NCI-H2107 (cell line): ENCODE results near the gene DPF3.

Experiments
- DNase-seq: peaks from one replicate; lab custom pipeline; 2025; lab: John Stamatoyannopoulos, UW

DPF3 gene

GRCh38 chr14:72839753-72840607 lies 53.9 kb downstream of the DPF3 start:
- no peak for DNase-seq

DNA sequence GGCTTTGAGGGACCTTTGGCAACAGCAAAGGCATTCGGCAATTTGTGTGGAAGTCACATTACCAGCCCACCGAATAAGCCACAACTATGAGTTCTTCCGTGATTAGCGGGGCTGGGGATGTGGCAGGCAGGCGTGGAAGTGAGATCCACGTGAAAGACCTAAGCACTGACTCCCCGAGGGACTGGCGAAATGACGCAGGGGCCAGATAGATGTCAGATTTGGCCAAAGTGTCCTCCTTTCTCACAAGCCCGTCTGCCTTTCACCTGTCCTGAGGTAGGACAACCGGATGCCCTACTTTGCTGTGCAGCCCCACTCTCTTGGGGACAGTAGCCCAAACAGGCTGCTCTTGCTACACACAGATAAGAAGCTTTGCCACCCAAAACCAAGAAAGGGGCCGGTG lies 54.5 kb downstream of the DPF3 start:
- DNase-seq, result no peak

- no peak for DNase-seq
Observed at GRCh38 chr14:72836085-72836484, 57.8 kb downstream of the DPF3 start.

DNA sequence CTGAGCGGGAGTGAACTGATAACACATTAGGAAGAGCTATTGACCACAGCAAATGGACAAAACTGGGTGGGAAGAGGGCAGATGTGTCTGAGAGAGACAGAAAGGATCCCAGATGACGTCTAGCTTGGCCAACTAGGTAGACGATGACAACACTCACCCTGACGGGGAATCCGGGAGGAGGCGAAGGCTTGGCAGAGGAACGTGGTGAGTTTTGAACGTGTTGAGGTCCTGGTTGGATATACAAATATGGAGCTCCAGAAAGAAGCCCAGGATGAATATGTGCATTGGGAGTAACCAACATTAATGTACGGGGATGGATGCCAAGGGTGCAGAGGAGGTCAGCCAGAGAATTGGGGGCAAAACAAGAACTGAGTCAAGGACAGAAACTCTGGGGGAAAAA lies 60.7 kb downstream of the DPF3 start:
- DNase-seq, result no peak

DNA sequence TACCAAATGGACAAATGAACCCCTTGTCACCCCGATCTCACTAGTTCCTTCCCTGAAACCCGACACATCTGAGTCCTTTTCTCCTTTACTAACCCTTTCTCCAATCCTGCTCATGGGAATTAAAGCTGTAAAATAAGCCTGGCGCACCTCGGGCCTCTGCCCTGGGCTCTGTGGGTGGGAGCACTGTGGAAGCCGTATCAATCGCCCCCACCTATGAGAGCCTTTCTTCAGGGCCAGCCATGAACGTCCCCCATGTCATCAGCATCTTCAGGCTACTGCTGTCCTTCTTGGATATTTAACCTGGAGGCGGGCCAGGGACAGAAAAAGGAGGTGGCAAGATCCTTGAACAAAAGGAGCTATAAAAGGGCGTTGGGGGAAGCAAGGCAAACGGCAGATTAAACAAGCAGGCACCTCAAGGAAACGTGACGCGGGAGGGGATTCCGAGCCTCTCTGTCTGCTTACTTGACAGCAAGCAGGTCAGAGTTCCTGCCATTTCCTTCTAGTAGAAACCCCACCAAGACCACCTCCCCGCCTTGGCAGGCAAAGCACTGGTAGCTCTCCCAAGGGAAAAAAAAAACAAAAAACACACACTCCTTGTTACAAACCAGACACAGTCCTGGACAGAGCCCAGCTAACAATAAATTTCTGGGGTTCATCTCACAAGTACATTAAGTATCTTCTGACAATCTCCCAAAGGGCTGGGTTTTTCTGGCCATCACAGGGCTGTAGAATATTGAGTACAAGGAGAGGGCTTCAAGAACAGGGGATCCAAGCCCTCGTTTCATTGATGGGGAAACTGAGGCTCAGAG lies 62.9 kb downstream of the DPF3 start:
- no peak for DNase-seq

GRCh38 chr14:72830356-72830755 lies 63.5 kb downstream of the DPF3 start:
- DNase-seq, result no peak

DNA sequence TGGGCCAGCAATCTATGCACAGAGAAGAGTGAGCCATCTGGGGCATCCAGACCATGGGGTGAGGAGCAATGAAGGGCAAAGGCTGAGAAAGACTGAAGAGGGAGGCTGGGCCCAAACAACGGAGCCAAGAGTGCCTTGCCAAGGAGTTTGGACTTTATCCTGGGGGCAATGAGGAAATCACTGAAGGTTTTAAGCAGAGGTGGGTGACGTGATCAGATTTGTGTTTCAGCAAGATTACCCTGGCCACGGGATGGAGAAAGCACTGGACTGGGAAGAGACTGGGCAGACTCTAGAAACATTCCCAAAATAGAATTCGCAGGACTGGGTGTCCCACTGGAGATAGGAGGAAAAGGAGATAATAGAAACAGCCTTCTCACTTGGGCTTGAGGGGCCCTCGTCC lies 65.3 kb downstream of the DPF3 start:
- no peak for DNase-seq

DNA sequence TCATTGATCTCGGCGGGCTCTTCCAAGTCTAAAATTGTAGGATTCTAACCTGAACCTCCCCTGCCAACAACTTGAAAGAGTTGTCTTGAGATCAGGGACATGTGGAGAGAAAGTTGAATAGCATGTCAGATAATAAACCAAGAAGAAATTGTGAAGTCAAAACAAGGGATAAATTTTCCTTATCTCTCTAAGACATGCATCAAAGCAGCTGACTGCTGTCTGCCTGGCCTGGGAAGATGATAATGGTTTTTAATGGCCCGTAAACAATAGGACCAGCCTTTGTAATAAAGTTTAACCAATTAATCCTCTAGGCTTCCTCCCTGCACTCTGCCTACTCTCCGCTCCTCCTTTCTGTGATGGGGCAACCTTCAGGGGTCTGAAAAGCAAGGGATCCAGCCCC lies 67.9 kb downstream of the DPF3 start:
- no peak for DNase-seq

DNA sequence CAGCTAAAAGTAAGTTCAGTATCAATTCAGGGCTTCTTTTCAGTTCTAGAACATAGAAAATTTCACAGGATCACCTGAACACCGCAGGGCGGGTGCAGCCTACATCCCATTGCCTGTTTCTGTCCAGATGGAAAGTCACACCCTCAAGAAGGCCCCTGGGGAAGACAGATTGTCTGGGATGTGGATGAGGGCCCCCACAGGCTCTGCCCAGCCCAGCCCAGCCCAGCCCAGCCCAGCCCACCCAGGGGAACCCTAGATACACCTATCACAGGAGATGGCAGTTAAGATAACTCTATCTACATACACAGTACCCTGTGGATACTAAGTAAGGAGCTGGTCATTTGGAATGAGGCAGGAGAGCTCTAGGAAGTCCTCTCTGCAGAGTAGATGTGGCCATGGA lies 68.4 kb downstream of the DPF3 start:
- no peak for DNase-seq

GRCh38 chr14:72824051-72824450 lies 69.8 kb downstream of the DPF3 start:
- no peak for DNase-seq

DNA sequence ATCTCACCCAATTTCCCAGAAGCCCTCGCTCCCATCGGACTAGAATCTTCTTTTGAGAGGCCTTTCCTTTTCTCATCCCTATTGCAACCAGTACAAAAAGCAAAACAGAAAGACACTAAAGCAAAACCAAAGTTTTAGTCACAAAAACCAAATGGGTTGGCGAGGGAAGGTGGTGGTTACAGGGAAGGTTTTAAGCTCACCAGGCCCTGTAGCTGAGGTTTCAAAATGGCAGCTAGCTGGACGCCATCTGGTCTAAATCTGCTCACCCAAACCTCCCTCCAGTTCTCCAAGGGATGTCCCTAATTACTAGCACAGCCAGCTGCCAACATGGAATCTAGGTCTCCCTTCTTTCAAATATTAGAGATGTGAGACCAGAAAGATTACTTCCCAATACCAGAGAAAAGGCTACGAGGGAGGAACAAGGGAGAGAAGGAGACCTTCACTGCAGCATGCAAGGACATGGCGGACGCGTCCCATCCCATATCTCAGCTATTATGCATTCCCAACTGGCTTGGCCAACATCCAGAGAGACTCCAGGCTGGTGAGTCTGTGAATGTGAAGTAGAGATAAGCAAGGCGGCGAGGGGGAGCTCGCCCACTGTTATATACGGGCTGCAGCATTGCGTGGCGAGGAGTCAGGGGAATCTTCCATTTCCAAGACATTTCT lies 70.8 kb downstream of the DPF3 start:
- no peak for DNase-seq

GRCh38 chr14:72818998-72819397 lies 74.9 kb downstream of the DPF3 start:
- no peak for DNase-seq

DNA sequence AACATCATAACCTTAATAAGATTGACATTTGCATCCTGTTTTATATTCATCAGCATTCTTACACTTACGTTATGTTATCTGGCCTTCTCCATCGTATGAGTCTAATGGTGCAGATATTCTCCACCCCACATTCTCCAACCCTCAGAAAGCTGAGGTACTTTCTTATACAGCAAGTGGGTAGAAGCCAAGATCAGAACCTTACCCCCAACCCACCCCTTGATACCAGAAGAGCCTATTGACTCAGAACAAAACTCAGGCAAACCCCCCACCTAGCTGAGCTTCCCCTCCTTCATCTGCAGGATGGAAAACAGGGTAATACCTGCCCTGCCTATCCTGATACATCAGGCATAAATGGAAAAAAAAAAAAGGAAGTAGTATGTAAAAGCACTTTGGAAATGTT lies 77.6 kb downstream of the DPF3 start:
- no peak for DNase-seq

DNA sequence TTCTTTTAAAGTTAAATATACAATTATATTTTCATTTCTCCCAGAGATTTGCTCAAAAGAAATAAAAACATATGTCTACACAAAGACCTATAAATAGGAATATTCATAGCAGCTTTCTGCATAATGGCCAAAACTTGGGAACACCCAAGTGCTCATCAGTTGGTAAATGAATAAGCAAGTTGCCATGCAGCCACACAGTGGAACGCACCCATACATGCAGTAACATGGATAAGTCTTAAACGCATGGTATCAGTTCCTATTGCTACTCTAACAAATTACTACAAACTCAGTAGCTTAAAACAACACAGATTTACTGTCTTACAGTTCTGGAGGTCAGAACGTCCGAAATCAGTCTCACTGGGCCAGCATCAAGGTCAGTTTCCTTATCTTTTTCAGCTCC lies 78.5 kb downstream of the DPF3 start:
- no peak for DNase-seq

DNA sequence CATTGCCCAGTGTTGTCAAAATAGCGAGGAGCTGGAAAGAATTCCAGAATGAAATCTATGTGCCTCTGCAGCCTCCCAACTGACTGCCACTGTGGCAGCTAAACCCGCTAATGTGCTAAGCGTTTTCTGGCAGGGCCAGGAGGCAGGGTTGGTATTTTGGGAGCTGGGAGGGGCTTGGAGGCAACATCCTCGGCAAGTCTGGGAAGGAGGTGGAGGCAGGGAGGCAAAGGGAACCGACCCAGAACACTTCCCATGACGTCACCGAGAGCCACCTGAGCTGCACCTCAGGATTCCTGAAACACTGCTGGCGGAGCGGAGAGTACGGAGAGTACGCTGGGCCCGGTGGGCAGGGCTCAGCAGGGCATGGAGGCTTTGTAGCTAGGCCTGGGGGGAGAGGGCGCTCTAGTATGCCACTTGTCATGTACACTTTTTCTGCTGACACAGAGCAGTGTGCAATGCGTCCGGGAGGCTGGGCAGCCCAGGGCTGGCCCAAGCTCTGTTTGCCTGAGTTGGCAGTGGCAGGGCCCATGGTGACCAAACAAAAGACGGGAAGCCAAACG lies 81.5 kb downstream of the DPF3 start:
- no peak for DNase-seq

DNA sequence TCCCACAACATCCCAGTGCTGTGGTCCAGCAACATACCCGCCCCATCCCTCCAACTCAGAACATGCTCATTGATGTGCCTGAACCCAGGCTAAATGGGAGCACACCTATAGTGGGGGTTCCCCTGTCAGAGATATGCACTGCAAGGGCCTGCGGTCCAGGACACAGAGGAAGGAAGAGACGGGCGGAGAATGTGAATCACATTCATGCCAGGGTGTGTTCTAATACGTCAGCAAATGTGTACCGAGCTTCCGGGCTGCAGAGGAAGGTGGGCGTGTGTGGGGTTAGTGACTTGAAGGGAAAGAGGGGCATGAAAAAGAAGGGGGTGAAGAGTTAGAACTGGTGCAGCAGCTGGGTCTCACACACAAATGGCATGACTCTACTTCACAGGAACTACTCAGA lies 83.7 kb downstream of the DPF3 start:
- no peak for DNase-seq

DNA sequence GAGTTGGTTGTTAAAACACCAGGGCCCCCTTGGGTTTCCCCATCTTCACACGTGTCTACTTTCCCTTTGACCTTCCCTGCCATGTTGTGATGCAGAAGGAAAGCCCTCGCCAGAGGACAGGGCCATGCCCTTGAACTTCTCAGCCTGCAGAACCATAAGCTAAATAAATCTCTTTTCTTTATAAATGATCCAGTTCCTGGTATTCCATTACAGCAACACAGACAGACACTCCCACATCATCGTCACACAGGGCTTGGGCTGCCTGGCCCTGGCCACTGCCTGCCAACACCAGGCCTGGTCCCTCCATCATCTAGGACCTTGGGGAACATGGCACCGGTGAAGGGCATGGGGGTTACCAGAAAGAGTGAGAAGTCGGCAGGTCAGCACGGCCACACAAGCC lies 84.8 kb downstream of the DPF3 start:
- DNase-seq, result no peak

- DNase-seq, result no peak
Observed at GRCh38 chr14:72808564-72808963, 85.3 kb downstream of the DPF3 start.

GRCh38 chr14:72802588-72802946 lies 91.3 kb downstream of the DPF3 start:
- no peak for DNase-seq

DNA sequence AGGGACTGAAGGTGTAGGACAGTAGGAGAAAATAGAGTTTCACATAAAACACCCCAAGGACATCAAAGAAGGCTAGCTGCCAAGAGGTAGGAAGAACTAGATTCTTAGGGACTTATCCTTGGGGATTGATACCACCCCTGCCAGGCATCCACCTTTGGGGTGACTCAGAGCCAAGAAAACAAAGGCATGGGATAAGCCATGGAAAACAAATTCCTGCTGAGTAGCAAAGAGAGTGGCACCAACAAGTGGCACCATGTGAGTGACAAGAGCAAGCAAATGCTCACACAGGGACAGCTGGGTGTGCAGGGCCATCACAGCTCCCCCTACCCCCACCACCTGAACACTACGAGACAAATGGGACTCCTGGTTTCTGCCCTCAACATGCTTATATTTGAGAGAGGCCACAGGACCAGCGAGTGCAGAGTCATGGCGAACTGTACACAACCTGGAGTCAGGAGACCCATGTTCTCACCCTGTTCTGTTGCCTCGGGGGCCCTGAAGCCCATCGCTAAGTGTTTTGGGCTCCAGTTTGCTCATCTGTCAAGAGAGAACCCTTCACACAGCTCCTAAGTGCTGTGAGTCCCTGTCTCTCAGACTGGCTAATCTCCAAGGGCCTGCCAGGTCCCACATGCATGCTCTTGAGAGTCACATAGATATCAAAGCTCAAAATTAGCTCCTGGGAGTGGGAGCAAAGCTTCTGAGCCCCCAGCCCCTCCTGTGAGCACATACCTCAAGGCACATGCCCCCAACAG lies 91.9 kb downstream of the DPF3 start:
- no peak for DNase-seq

DNA sequence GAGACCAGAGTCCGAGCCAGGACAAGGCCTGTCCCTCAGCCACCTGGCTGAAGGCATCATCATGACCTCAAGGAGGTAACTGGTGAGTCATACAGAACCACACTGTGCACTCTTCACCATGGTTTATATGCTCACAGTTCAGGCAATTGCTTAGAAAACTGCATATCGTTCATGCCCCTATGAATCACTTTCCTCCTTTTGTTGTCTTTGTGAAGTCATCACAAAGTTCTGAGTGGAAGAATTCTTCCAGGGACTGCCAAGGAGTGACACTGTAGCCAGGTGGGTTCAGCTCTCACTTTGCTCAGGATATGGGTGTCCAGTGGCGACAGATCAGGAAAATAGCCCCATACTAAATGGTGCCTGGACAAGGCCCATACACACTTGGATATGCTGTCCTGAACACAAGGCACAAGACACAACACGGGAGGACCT lies 92.5 kb downstream of the DPF3 start:
- no peak for DNase-seq

- DNase-seq, result no peak
Observed at GRCh38 chr14:72800848-72801370, 93.0 kb downstream of the DPF3 start.
